Right hindlimb (tissue), 1 donor: ENCODE measurements around the gene C1orf159.

Source experiments
- DNase-seq: peaks from one replicate; pipeline ENCODE4 v3.0.0-alpha.2; 2018

Gene C1orf159

GRCh38 chr1:1033009-1033587 is 82.8 kb downstream of the C1orf159 start:
- peak; percentile 75 for DNase-seq

GRCh38 chr1:1032424-1032823 is 83.5 kb downstream of the C1orf159 start:
- no peak for DNase-seq
